ENCODE measurements around the gene LMTK3.

DNA sequence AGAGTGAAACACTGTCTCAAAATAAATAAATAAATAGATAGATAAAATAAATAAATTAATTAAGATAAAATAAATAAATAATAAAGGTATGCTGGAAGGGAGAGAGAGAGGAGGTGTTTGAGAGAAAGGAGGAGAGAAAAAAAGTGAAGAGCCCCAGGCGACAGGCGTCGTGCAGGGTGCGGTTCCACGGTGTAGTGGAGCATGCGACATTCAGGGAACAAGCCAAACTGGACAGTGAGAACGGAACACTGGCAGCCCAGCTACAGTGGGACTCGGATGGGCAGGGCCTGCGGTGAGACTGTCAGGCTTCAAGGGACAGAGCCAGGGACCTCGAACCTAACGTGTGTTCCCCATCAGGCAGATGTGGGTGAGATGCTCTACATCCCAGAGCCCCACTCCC is 49.8 kb upstream of the LMTK3 start:
- TF ChIP-seq, protein P1, sequence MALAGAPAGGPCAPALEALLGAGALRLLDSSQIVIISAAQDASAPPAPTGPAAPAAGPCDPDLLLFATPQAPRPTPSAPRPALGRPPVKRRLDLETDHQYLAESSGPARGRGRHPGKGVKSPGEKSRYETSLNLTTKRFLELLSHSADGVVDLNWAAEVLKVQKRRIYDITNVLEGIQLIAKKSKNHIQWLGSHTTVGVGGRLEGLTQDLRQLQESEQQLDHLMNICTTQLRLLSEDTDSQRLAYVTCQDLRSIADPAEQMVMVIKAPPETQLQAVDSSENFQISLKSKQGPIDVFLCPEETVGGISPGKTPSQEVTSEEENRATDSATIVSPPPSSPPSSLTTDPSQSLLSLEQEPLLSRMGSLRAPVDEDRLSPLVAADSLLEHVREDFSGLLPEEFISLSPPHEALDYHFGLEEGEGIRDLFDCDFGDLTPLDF (CRISPR knock-in tag; IDR thresholded peaks at IDR 0.05): no peak
- TF ChIP-seq ZNF121 (CRISPR knock-in tag; IDR thresholded peaks at IDR 0.05): no peak
- TF ChIP-seq SP1 (CRISPR knock-in tag; conservative IDR thresholded peaks at IDR 0.05): no peak
- TF ChIP-seq, protein P2, sequence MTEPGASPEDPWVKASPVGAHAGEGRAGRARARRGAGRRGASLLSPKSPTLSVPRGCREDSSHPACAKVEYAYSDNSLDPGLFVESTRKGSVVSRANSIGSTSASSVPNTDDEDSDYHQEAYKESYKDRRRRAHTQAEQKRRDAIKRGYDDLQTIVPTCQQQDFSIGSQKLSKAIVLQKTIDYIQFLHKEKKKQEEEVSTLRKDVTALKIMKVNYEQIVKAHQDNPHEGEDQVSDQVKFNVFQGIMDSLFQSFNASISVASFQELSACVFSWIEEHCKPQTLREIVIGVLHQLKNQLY (CRISPR knock-in tag; IDR thresholded peaks at IDR 0.05): no peak
- TF ChIP-seq ELF4 (CRISPR knock-in tag; IDR thresholded peaks at IDR 0.05; ENCODE audit: low read depth): no peak
- TF ChIP-seq TEAD1 (CRISPR knock-in tag; IDR thresholded peaks at IDR 0.05): no peak
- no peak for TF ChIP-seq ZNF423 (CRISPR knock-in tag; IDR thresholded peaks at IDR 0.05)
- TF ChIP-seq, protein P3, sequence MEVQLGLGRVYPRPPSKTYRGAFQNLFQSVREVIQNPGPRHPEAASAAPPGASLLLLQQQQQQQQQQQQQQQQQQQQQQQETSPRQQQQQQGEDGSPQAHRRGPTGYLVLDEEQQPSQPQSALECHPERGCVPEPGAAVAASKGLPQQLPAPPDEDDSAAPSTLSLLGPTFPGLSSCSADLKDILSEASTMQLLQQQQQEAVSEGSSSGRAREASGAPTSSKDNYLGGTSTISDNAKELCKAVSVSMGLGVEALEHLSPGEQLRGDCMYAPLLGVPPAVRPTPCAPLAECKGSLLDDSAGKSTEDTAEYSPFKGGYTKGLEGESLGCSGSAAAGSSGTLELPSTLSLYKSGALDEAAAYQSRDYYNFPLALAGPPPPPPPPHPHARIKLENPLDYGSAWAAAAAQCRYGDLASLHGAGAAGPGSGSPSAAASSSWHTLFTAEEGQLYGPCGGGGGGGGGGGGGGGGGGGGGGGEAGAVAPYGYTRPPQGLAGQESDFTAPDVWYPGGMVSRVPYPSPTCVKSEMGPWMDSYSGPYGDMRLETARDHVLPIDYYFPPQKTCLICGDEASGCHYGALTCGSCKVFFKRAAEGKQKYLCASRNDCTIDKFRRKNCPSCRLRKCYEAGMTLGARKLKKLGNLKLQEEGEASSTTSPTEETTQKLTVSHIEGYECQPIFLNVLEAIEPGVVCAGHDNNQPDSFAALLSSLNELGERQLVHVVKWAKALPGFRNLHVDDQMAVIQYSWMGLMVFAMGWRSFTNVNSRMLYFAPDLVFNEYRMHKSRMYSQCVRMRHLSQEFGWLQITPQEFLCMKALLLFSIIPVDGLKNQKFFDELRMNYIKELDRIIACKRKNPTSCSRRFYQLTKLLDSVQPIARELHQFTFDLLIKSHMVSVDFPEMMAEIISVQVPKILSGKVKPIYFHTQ (CRISPR knock-in tag; IDR thresholded peaks at IDR 0.05): no peak
- no peak for TF ChIP-seq ESRRA (CRISPR knock-in tag; IDR thresholded peaks at IDR 0.05; ENCODE audit: borderline replicate concordance)
- TF ChIP-seq, protein P4, sequence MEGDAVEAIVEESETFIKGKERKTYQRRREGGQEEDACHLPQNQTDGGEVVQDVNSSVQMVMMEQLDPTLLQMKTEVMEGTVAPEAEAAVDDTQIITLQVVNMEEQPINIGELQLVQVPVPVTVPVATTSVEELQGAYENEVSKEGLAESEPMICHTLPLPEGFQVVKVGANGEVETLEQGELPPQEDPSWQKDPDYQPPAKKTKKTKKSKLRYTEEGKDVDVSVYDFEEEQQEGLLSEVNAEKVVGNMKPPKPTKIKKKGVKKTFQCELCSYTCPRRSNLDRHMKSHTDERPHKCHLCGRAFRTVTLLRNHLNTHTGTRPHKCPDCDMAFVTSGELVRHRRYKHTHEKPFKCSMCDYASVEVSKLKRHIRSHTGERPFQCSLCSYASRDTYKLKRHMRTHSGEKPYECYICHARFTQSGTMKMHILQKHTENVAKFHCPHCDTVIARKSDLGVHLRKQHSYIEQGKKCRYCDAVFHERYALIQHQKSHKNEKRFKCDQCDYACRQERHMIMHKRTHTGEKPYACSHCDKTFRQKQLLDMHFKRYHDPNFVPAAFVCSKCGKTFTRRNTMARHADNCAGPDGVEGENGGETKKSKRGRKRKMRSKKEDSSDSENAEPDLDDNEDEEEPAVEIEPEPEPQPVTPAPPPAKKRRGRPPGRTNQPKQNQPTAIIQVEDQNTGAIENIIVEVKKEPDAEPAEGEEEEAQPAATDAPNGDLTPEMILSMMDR (IDR thresholded peaks at IDR 0.05): no peak
- TF ChIP-seq, protein P5, sequence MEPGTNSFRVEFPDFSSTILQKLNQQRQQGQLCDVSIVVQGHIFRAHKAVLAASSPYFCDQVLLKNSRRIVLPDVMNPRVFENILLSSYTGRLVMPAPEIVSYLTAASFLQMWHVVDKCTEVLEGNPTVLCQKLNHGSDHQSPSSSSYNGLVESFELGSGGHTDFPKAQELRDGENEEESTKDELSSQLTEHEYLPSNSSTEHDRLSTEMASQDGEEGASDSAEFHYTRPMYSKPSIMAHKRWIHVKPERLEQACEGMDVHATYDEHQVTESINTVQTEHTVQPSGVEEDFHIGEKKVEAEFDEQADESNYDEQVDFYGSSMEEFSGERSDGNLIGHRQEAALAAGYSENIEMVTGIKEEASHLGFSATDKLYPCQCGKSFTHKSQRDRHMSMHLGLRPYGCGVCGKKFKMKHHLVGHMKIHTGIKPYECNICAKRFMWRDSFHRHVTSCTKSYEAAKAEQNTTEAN (CRISPR knock-in tag; IDR thresholded peaks at IDR 0.05): no peak
- TF ChIP-seq, protein P6, sequence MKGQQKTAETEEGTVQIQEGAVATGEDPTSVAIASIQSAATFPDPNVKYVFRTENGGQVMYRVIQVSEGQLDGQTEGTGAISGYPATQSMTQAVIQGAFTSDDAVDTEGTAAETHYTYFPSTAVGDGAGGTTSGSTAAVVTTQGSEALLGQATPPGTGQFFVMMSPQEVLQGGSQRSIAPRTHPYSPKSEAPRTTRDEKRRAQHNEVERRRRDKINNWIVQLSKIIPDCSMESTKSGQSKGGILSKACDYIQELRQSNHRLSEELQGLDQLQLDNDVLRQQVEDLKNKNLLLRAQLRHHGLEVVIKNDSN (CRISPR knock-in tag; IDR thresholded peaks at IDR 0.05): no peak
- TF ChIP-seq, protein P7, sequence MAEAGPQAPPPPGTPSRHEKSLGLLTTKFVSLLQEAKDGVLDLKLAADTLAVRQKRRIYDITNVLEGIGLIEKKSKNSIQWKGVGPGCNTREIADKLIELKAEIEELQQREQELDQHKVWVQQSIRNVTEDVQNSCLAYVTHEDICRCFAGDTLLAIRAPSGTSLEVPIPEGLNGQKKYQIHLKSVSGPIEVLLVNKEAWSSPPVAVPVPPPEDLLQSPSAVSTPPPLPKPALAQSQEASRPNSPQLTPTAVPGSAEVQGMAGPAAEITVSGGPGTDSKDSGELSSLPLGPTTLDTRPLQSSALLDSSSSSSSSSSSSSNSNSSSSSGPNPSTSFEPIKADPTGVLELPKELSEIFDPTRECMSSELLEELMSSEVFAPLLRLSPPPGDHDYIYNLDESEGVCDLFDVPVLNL (CRISPR knock-in tag; IDR thresholded peaks at IDR 0.05; ENCODE audit: borderline replicate concordance, low read depth): no peak
- no peak for TF ChIP-seq OVOL2 (CRISPR knock-in tag; IDR thresholded peaks at IDR 0.05; ENCODE audit: borderline replicate concordance)

All from WTC11 (cell line).